ENCODE results near the gene SLC39A12. TPM values are rescaled to one million over a fixed set of nuclear protein-coding genes. Genes with fewer than 3 reads are reported as not detected.

SLC39A12 gene
- total RNA-seq, 1 donor from 2014 or later: not detected

DNA sequence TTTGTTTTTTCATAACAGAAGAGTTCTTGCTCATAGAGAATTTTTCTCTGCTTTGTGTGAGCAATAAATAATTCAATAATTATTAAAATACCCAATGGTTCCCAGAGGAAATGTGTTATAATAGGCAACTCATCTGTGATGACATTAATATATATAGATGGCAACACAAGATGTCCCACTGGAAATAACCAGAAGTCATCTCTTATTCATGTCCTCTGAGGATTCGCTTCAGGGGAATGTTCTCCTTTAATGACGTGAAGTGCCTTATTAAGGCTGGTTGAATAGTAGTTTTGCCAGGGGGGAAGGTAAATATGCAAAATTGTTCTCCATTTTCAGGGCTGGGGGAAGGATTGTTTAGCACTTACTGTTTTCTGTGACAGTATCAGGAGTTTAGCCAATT, 3.1 kb downstream of the SLC39A12 start:
- no peaks in the 10 kb centered on the region for H3K27me3 ChIP-seq
- H3K27ac ChIP-seq: no peak overlapping the region
- H3K9me3 ChIP-seq: no peaks in the 10 kb centered on the region
- TF ChIP-seq, protein P1, sequence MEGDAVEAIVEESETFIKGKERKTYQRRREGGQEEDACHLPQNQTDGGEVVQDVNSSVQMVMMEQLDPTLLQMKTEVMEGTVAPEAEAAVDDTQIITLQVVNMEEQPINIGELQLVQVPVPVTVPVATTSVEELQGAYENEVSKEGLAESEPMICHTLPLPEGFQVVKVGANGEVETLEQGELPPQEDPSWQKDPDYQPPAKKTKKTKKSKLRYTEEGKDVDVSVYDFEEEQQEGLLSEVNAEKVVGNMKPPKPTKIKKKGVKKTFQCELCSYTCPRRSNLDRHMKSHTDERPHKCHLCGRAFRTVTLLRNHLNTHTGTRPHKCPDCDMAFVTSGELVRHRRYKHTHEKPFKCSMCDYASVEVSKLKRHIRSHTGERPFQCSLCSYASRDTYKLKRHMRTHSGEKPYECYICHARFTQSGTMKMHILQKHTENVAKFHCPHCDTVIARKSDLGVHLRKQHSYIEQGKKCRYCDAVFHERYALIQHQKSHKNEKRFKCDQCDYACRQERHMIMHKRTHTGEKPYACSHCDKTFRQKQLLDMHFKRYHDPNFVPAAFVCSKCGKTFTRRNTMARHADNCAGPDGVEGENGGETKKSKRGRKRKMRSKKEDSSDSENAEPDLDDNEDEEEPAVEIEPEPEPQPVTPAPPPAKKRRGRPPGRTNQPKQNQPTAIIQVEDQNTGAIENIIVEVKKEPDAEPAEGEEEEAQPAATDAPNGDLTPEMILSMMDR (IDR thresholded peaks at IDR 0.05): no peak
- H3K4me3 ChIP-seq: no peak overlapping the region
- no peaks in the 10 kb centered on the region for H3K4me1 ChIP-seq
- H3K36me3 ChIP-seq: no peaks in the 10 kb centered on the region
- intact Hi-C loops (cut with DNase I): no loop called here
- DNase-seq (ENCODE audit: low spot score in 2 of 2): no peak

GRCh38 chr10:17958049-17958448, 6.3 kb downstream of the SLC39A12 start:
- H3K4me3 ChIP-seq: no peak overlapping the region
- H3K36me3 ChIP-seq: no peaks in the 10 kb centered on the region
- H3K27me3 ChIP-seq: no peaks in the 10 kb centered on the region
- DNase-seq (ENCODE audit: low spot score in 2 of 2): no peak
- no peak overlapping the region for H3K27ac ChIP-seq
- no peaks in the 10 kb centered on the region for H3K4me1 ChIP-seq
- TF ChIP-seq, protein P1 (IDR thresholded peaks at IDR 0.05): no peak
- intact Hi-C loops (cut with DNase I): no loop called here
- H3K9me3 ChIP-seq: no peaks in the 10 kb centered on the region

- intact Hi-C loops (cut with DNase I): no loop called here
- Histone ChIP-seq H3K4me3 (no peak overlapping the region), H3K27me3 (no peaks in the 10 kb centered on the region), H3K27ac (no peak overlapping the region), H3K4me1 (no peaks in the 10 kb centered on the region), H3K9me3 (no peaks in the 10 kb centered on the region), H3K36me3 (no peaks in the 10 kb centered on the region)
- no peak for DNase-seq (ENCODE audit: low spot score in 2 of 2)
- TF ChIP-seq, protein P1 (IDR thresholded peaks at IDR 0.05): no peak
Observed at GRCh38 chr10:17959870-17960269, 8.2 kb downstream of the SLC39A12 start.

DNA sequence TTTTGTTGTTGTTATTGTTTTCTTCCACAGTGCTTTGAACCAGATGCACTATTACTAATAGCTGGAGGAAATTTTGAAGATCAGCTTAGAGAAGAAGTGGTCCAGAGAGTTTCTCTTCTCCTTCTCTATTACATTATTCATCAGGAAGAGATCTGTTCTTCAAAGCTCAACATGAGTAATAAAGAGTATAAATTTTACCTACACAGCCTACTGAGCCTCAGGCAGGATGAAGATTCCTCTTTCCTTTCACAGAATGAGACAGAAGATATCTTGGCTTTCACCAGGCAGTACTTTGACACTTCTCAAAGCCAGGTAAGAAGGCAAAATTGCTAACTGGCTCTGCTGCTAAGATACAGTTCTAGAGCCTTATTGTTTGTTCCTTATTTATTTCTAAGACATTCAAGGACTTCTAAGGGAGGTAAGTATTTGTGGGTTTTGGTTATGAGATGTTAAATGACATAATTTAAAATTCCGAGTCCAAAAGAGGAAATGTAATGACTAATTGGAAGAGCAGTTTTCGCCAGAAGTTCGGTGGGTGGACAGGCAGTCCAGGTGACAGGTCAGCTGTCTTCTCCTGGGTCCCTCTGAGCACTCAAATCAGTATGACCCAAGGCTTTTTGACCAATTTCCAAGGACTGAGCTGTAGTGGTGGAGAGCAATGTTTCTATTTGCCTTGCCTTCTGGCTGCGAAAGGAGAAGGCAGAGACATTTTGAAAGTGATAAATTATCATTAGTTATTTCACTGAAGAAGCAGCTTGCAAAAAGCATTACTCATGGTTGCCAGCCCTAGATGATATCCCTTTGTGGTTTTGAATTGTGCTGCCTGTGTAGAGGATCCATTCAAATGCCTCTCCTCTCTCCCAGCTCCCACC, 10.1 kb downstream of the SLC39A12 start:
- Histone ChIP-seq H3K36me3 (no peaks in the 10 kb centered on the region), H3K4me1 (no peaks in the 10 kb centered on the region), H3K4me3 (no peak overlapping the region), H3K27me3 (no peaks in the 10 kb centered on the region), H3K9me3 (no peaks in the 10 kb centered on the region), H3K27ac (no peak overlapping the region)
- intact Hi-C loops (cut with DNase I): no loop called here
- no peak for DNase-seq (ENCODE audit: low spot score in 2 of 2)
- TF ChIP-seq, protein P1 (IDR thresholded peaks at IDR 0.05): no peak

GRCh38 chr10:17963431-17963830, 11.7 kb downstream of the SLC39A12 start:
- H3K27me3 ChIP-seq: no peaks in the 10 kb centered on the region
- no peaks in the 10 kb centered on the region for H3K4me1 ChIP-seq
- no peak overlapping the region for H3K4me3 ChIP-seq
- no peak overlapping the region for H3K27ac ChIP-seq
- no peaks in the 10 kb centered on the region for H3K36me3 ChIP-seq
- TF ChIP-seq, protein P1 (IDR thresholded peaks at IDR 0.05): no peak
- peaks cover 0 to 2% of the 10 kb centered on the region in 2 donors for H3K9me3 ChIP-seq
- intact Hi-C loops (cut with DNase I): no loop called here
- no peak for DNase-seq (ENCODE audit: low spot score in 2 of 2)
